ENCODE data around the gene CLMP. TPM values are rescaled to one million over a fixed set of nuclear protein-coding genes. Genes with fewer than 3 reads are reported as not detected.

CLMP gene
- total and polyA plus RNA-seq, 2 experiments from 2014 or later, result 7.1 to 18.4 TPM

GRCh38 chr11:123187665-123188507 lies 7.2 kb downstream of the CLMP start (continued):
- no peak for TF ChIP-seq POLR2AphosphoS5 (IDR thresholded peaks at IDR 0.05; ENCODE audit: low read depth)

- no peak for ATAC-seq
- Histone ChIP-seq H4K20me1 (replicated peaks; ENCODE audit: insufficient read depth) (no peaks in the 10 kb centered on the region), H3K4me3 (no peak overlapping the region), H3K4me1 (ENCODE audit: insufficient read depth) (peaks cover 54% of the 10 kb centered on the region), H3K4me2 (no peak overlapping the region), H3K79me2 (replicated peaks; ENCODE audit: insufficient read depth) (peaks cover 66% of the 10 kb centered on the region), H3K36me3 (ENCODE audit: insufficient read depth) (no peaks in the 10 kb centered on the region), H3K9me2 (ENCODE audit: insufficient read depth) (no peaks in the 10 kb centered on the region), H2AFZ (no peak overlapping the region), H3F3A (replicated peaks; ENCODE audit: low read depth) (peaks cover 14% of the 10 kb centered on the region; the same call in 1 of the 2 replicates), H3K27me3 (ENCODE audit: insufficient read depth) (no peaks in the 10 kb centered on the region), H3K27ac (ENCODE audit: low read depth) (no peak overlapping the region)
- Mint-ChIP-seq H3K9me3 (no peaks in the 10 kb centered on the region), H3K4me1 (peaks cover 54% of the 10 kb centered on the region), H3K36me3 (ENCODE audit: low read depth) (peaks cover 5% of the 10 kb centered on the region), H3K4me3 (no peak overlapping the region), H3K27me3 (ENCODE audit: insufficient read depth, low read depth, poor library complexity) (peaks cover 2% of the 10 kb centered on the region), H3K27ac (no peak overlapping the region)
- DNase-seq (ENCODE audit: low spot score), result no peak
- TF ChIP-seq ZNF331 (CRISPR knock-in tag; IDR thresholded peaks at IDR 0.05; ENCODE audit: low read depth), result no peak
- no peak for TF ChIP-seq STAT1 (IDR thresholded peaks at IDR 0.05; ENCODE audit: unreplicated experiment)
- TF ChIP-seq EZH2phosphoT487 (IDR thresholded peaks at IDR 0.05; ENCODE audit: unreplicated experiment), result no peak
- TF ChIP-seq POLR2AphosphoS5 (IDR thresholded peaks at IDR 0.05; ENCODE audit: low read depth), result no peak
- no peak for TF ChIP-seq ZNF462 (CRISPR knock-in tag; IDR thresholded peaks at IDR 0.05)
These were observed 7.8 kb downstream of the CLMP start for GRCh38 chr11:123187248-123187647.
